Activated naive CD4-positive, alpha-beta T cell treated with anti-CD3 and anti-CD28 coated beads, Interleukin-2, amount 10 ng/mL, durations not matched to agents 7 days and 5 days (primary cell): Measurements from ENCODE around the gene ZNF530.

Experiments used
- CTCF ChIA-PET: fragments of 350-600 bp; sonication (Branson Sonifier 250); formaldehyde crosslinking; loops from one replicate; lab custom pipeline; 2021; ENCODE audit warnings: antibody characterized with exemption; lab: Charles Lee
- DNase-seq: peaks from one replicate; pipeline ENCODE4 v3.0.0-alpha.2; 2020
- H3K27ac Mint-ChIP-seq: one replicate; pipeline ENCODE4 v1.8.0; 2021; ENCODE audit warnings: mild to moderate bottlenecking, moderate library complexity, mixed read lengths
- H3K27me3 Mint-ChIP-seq: one replicate; pipeline ENCODE4 v1.8.0; 2021; ENCODE audit warnings: mild to moderate bottlenecking, mixed read lengths
- H3K36me3 Mint-ChIP-seq: one replicate; pipeline ENCODE4 v1.8.0; 2021; ENCODE audit warnings: mixed read lengths
- H3K4me1 Mint-ChIP-seq: one replicate; pipeline ENCODE4 v1.8.0; 2021; ENCODE audit warnings: mixed read lengths
- H3K4me3 Mint-ChIP-seq: one replicate; pipeline ENCODE4 v1.8.0; 2021; ENCODE audit warnings: mild to moderate bottlenecking, moderate library complexity, mixed read lengths
- H3K9me3 Mint-ChIP-seq: one replicate; pipeline ENCODE4 v1.8.0; 2021; ENCODE audit warnings: mixed read lengths

The ZNF530 gene

GRCh38 chr19:57641715-57642234 lies 42.1 kb downstream of the ZNF530 start:
- Mint-ChIP-seq H3K4me1 (no peaks in the 10 kb centered on the region), H3K27me3 (no peaks in the 10 kb centered on the region), H3K9me3 (peaks cover 75% of the 10 kb centered on the region), H3K36me3 (peaks cover 70% of the 10 kb centered on the region), H3K4me3 (no peak overlapping the region), H3K27ac (no peak overlapping the region)
- CTCF ChIA-PET, result no interaction called here
- DNase-seq, result no peak

- CTCF ChIA-PET, result no interaction called here
- Mint-ChIP-seq H3K4me3 (no peak overlapping the region), H3K36me3 (peaks cover 62% of the 10 kb centered on the region), H3K9me3 (peaks cover 73% of the 10 kb centered on the region), H3K4me1 (no peaks in the 10 kb centered on the region), H3K27me3 (no peaks in the 10 kb centered on the region), H3K27ac (no peak overlapping the region)
- DNase-seq, result no peak
Observed at GRCh38 chr19:57642396-57643046, 42.8 kb downstream of the ZNF530 start.

GRCh38 chr19:57643734-57644133 lies 44.0 kb downstream of the ZNF530 start:
- no peak overlapping the region for H3K4me3 Mint-ChIP-seq
- H3K27ac Mint-ChIP-seq, result no peak overlapping the region
- DNase-seq, result no peak
- H3K27me3 Mint-ChIP-seq, result no peaks in the 10 kb centered on the region
- peaks cover 51% of the 10 kb centered on the region for H3K36me3 Mint-ChIP-seq
- H3K4me1 Mint-ChIP-seq, result no peaks in the 10 kb centered on the region
- H3K9me3 Mint-ChIP-seq, result peaks cover 75% of the 10 kb centered on the region
- CTCF ChIA-PET, result no interaction called here

- peaks cover 10% of the 10 kb centered on the region for H3K4me1 Mint-ChIP-seq
- CTCF ChIA-PET, result no interaction called here
- peaks cover 7% of the 10 kb centered on the region for H3K36me3 Mint-ChIP-seq
- no peak overlapping the region for H3K4me3 Mint-ChIP-seq
- no peaks in the 10 kb centered on the region for H3K27me3 Mint-ChIP-seq
- H3K27ac Mint-ChIP-seq, result no peak overlapping the region
- peaks cover 57% of the 10 kb centered on the region for H3K9me3 Mint-ChIP-seq
- DNase-seq, result no peak
Observed at GRCh38 chr19:57648331-57649003, 48.8 kb downstream of the ZNF530 start.

GRCh38 chr19:57651654-57651996 lies 51.9 kb downstream of the ZNF530 start:
- peaks cover 3% of the 10 kb centered on the region for H3K36me3 Mint-ChIP-seq
- H3K27me3 Mint-ChIP-seq, result no peaks in the 10 kb centered on the region
- no peak for DNase-seq
- CTCF ChIA-PET, result no interaction called here
- peaks cover 68% of the 10 kb centered on the region for H3K9me3 Mint-ChIP-seq
- no peak overlapping the region for H3K27ac Mint-ChIP-seq
- H3K4me3 Mint-ChIP-seq, result no peak overlapping the region
- H3K4me1 Mint-ChIP-seq, result peaks cover 10% of the 10 kb centered on the region

- Mint-ChIP-seq H3K4me1 (peaks cover 10% of the 10 kb centered on the region), H3K27me3 (no peaks in the 10 kb centered on the region)
Observed at GRCh38 chr19:57653689-57654088, 54.0 kb downstream of the ZNF530 start.

GRCh38 chr19:57655443-57655842 lies 55.8 kb downstream of the ZNF530 start:
- no peak overlapping the region for H3K4me3 Mint-ChIP-seq
- H3K27ac Mint-ChIP-seq, result no peak overlapping the region
- CTCF ChIA-PET, result no interaction called here
- peaks cover 49% of the 10 kb centered on the region for H3K9me3 Mint-ChIP-seq
- DNase-seq, result no peak
- peaks cover 3% of the 10 kb centered on the region for H3K36me3 Mint-ChIP-seq
- H3K4me1 Mint-ChIP-seq, result peaks cover 10% of the 10 kb centered on the region
- H3K27me3 Mint-ChIP-seq, result no peaks in the 10 kb centered on the region

More at GRCh38 chr19:57653689-57654088, 54.0 kb downstream of the ZNF530 start:
- Mint-ChIP-seq H3K9me3 (peaks cover 54% of the 10 kb centered on the region), H3K4me3 (no peak overlapping the region), H3K27ac (no peak overlapping the region), H3K36me3 (peaks cover 3% of the 10 kb centered on the region)
- no peak for DNase-seq
- CTCF ChIA-PET, result no interaction called here

- Mint-ChIP-seq H3K36me3 (peaks cover 3% of the 10 kb centered on the region), H3K4me3 (no peak overlapping the region), H3K27ac (no peak overlapping the region), H3K27me3 (no peaks in the 10 kb centered on the region), H3K4me1 (peaks cover 7% of the 10 kb centered on the region), H3K9me3 (peaks cover 47% of the 10 kb centered on the region)
- no peak for DNase-seq
- CTCF ChIA-PET, result no interaction called here
Observed at GRCh38 chr19:57656346-57656745, 56.7 kb downstream of the ZNF530 start.
